ENCODE measurements around the gene TMX4.

Gene TMX4

DNA sequence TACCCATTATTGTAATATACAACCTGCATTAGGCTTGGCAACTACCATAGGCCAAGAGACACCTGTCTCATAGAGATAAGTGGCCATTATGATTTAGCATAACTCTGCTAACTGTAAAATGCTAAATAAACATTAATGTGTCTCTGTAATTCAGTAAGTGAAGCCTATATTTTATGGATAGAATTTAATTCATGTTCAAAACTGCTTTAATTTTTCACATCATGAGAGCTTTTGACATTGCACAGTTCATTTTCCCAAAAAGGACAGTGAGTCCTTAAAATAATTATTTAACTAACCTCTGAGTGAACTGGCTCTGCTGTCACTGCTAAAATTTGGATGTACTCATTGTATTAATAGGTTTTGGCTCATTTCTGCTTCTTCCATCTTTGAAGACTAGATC, 41.4 kb upstream of the TMX4 start:
- DNase-seq (ENCODE audit: low read depth): no peak
- no peak overlapping the region for H3K4me3 ChIP-seq (ENCODE audit: low read depth, low read length)
- in situ Hi-C loops (cut with HindIII; ENCODE audit: low sequenced_read_pairs): no loop called here
- TF ChIP-seq CTCF (IDR thresholded peaks at IDR 0.05; ENCODE audit: low read depth, low read length, missing control alignments): no peak

GRCh38 chr20:8057871-8058270, 38.3 kb upstream of the TMX4 start:
- no peak overlapping the region for H3K4me3 ChIP-seq (ENCODE audit: low read depth, low read length)
- in situ Hi-C loops (cut with HindIII; ENCODE audit: low sequenced_read_pairs): no loop called here
- TF ChIP-seq CTCF (IDR thresholded peaks at IDR 0.05; ENCODE audit: low read depth, low read length, missing control alignments): no peak
- no peak for DNase-seq (ENCODE audit: low read depth)

- TF ChIP-seq CTCF (IDR thresholded peaks at IDR 0.05; ENCODE audit: low read depth, low read length, missing control alignments): no peak
- DNase-seq (ENCODE audit: low read depth): no peak
- in situ Hi-C loops (cut with HindIII; ENCODE audit: low sequenced_read_pairs): no loop called here
- no peak overlapping the region for H3K4me3 ChIP-seq (ENCODE audit: low read depth, low read length)
Measured at GRCh38 chr20:8055096-8055495, 35.5 kb upstream of the TMX4 start.

GRCh38 chr20:8050157-8050837, 30.7 kb upstream of the TMX4 start:
- TF ChIP-seq CTCF (IDR thresholded peaks at IDR 0.05; ENCODE audit: low read depth, low read length, missing control alignments): no peak
- in situ Hi-C loops (cut with HindIII; ENCODE audit: low sequenced_read_pairs): no loop called here
- no peak for DNase-seq (ENCODE audit: low read depth)
- H3K4me3 ChIP-seq (ENCODE audit: low read depth, low read length): no peak overlapping the region

- in situ Hi-C loops (cut with HindIII; ENCODE audit: low sequenced_read_pairs): no loop called here
- H3K4me3 ChIP-seq (ENCODE audit: low read depth, low read length): no peak overlapping the region
- no peak for TF ChIP-seq CTCF (IDR thresholded peaks at IDR 0.05; ENCODE audit: low read depth, low read length, missing control alignments)
- no peak for DNase-seq (ENCODE audit: low read depth)
Measured at GRCh38 chr20:8049310-8049709, 29.7 kb upstream of the TMX4 start.

- in situ Hi-C loops (cut with HindIII; ENCODE audit: low sequenced_read_pairs): no loop called here
- no peak for DNase-seq (ENCODE audit: low read depth)
- no peak for TF ChIP-seq CTCF (IDR thresholded peaks at IDR 0.05; ENCODE audit: low read depth, low read length, missing control alignments)
Measured at GRCh38 chr20:8045946-8046345, 26.4 kb upstream of the TMX4 start.

More at GRCh38 chr20:8045946-8046345, 26.4 kb upstream of the TMX4 start:
- H3K4me3 ChIP-seq (ENCODE audit: low read depth, low read length): no peak overlapping the region

Data from astrocyte of the cerebellum (primary cell).